ENCODE results near the gene TFEB.

- TF ChIP-seq CTCF (IDR thresholded peaks at IDR 0.05) (no peak), EZH2phosphoT487 (IDR thresholded peaks at IDR 0.05) (no peak)
Measured at GRCh38 chr6:41678511-41679084, 56.8 kb downstream of the TFEB start.
